ENCODE data around the gene ZMYND10. TPM values are rescaled to one million over a fixed set of nuclear protein-coding genes. Genes with fewer than 3 reads are reported as not detected.

The ZMYND10 gene
- 10 to 100 TPM in 2 of 8 experiments, 1 to 10 TPM in 5, under 1 TPM in 1; 0.76 to 91.1 (median 2.2) TPM for total RNA-seq

- peaks cover 17 to 24% of the 10 kb centered on the region in 2 donors for H3K4me1 ChIP-seq (replicated peaks in 1 of 2)
- in situ Hi-C loops (cut with MboI; ENCODE audit: low pct_unique_long_range_greater_than_20kb in 2 of 9, low sequenced_read_pairs in 9 of 9, unreplicated experiment in 9 of 9): loop anchor here in 3 of 9 experiments (10.0 kb wide), 2 partner anchors 199 to 209 kb away; no protein-coding TSS in a partner anchor
- no peak within 1 kb of the TSS for H3K27ac ChIP-seq
- peak; percentile 11 to 56 (median 22) for ATAC-seq (replicated peaks in 6 of 8)
- peak within 1 kb of the TSS; percentile 11 to 32 (median 27) for H3K4me3 ChIP-seq
- 0 to 57% (median 10%) methylated on average over 1 to 17 of the region's 45 CpGs; no CpG with 5 or more reads in 3 of the 10 experiments for WGBS, 10 experiments
Observed at GRCh38 chr3:50345586-50346234, at the start of gene ZMYND10. Gene ZMYND10, minus strand, starts transcription at chr3:50345732. Its CDS starts 153 bp downstream, at chr3:50345579.

GRCh38 chr3:50393061-50393460 lies 47.5 kb upstream of the ZMYND10 start:
- in situ Hi-C loops (cut with MboI; ENCODE audit: low pct_unique_long_range_greater_than_20kb in 2 of 9, low sequenced_read_pairs in 9 of 9, unreplicated experiment in 9 of 9): no loop called here
- ATAC-seq (replicated peaks in 6 of 8): peak in 2 of 8 experiments; percentile 66 to 74
- peaks cover 8 to 27% of the 10 kb centered on the region in 2 donors for H3K4me1 ChIP-seq (replicated peaks in 1 of 2)
- H3K27ac ChIP-seq: no peak overlapping the region
- H3K4me3 ChIP-seq: no peak overlapping the region
- WGBS, 10 experiments: 60 to 90% (median 68%) methylated on average over 1 to 5 of the region's 5 CpGs; no CpG with 5 or more reads in 6 of the 10 experiments

GRCh38 chr3:50392101-50392715 lies 46.7 kb upstream of the ZMYND10 start:
- peaks cover 8 to 30% of the 10 kb centered on the region in 2 donors for H3K4me1 ChIP-seq (replicated peaks in 1 of 2)
- no peak for ATAC-seq (replicated peaks in 6 of 8)
- in situ Hi-C loops (cut with MboI; ENCODE audit: low pct_unique_long_range_greater_than_20kb in 2 of 9, low sequenced_read_pairs in 9 of 9, unreplicated experiment in 9 of 9): no loop called here
- H3K27ac ChIP-seq: no peak overlapping the region
- WGBS, 10 experiments: 33 to 87% (median 73%) methylated on average over 1 to 4 of the region's 5 CpGs; no CpG with 5 or more reads in 6 of the 10 experiments
- H3K4me3 ChIP-seq: no peak overlapping the region

GRCh38 chr3:50390508-50391224 lies 45.1 kb upstream of the ZMYND10 start:
- Histone ChIP-seq H3K4me3 (no peak overlapping the region), H3K27ac (no peak overlapping the region), H3K4me1 (replicated peaks in 1 of 2) (peaks cover 7 to 26% of the 10 kb centered on the region in 2 donors)
- in situ Hi-C loops (cut with MboI; ENCODE audit: low pct_unique_long_range_greater_than_20kb in 2 of 9, low sequenced_read_pairs in 9 of 9, unreplicated experiment in 9 of 9): no loop called here
- peak in 1 of 8 experiments; percentile 23 for ATAC-seq (replicated peaks in 6 of 8)
- WGBS, 10 experiments: 40 to 100% (median 97%) methylated on average over 1 to 3 of the region's 12 CpGs; no CpG with 5 or more reads in 6 of the 10 experiments

GRCh38 chr3:50389414-50389767 lies 43.9 kb upstream of the ZMYND10 start:
- Histone ChIP-seq H3K4me3 (no peak overlapping the region), H3K4me1 (replicated peaks in 1 of 2) (peaks cover 7 to 26% of the 10 kb centered on the region in 2 donors), H3K27ac (no peak overlapping the region)
- ATAC-seq (replicated peaks in 6 of 8): no peak
- 100% methylated on average over 1 to 2 of the region's 6 CpGs; no CpG with 5 or more reads in 8 of the 10 experiments for WGBS, 10 experiments
- in situ Hi-C loops (cut with MboI; ENCODE audit: low pct_unique_long_range_greater_than_20kb in 2 of 9, low sequenced_read_pairs in 9 of 9, unreplicated experiment in 9 of 9): no loop called here

GRCh38 chr3:50388720-50389413 lies 43.3 kb upstream of the ZMYND10 start:
- Histone ChIP-seq H3K27ac (no peak overlapping the region), H3K4me1 (replicated peaks in 1 of 2) (peaks cover 7 to 26% of the 10 kb centered on the region in 2 donors), H3K4me3 (no peak overlapping the region)
- ATAC-seq (replicated peaks in 6 of 8): peak in 4 of 8 experiments; percentile 4 to 46 (median 20)
- in situ Hi-C loops (cut with MboI; ENCODE audit: low pct_unique_long_range_greater_than_20kb in 2 of 9, low sequenced_read_pairs in 9 of 9, unreplicated experiment in 9 of 9): no loop called here
- WGBS, 10 experiments: 60 to 72% (median 61%) methylated on average over 1 to 11 of the region's 22 CpGs; no CpG with 5 or more reads in 7 of the 10 experiments

GRCh38 chr3:50388016-50388719 lies 42.6 kb upstream of the ZMYND10 start:
- H3K27ac ChIP-seq: no peak overlapping the region
- H3K4me3 ChIP-seq: no peak overlapping the region
- ATAC-seq (replicated peaks in 6 of 8): peak; percentile 19 to 83 (median 78)
- in situ Hi-C loops (cut with MboI; ENCODE audit: low pct_unique_long_range_greater_than_20kb in 2 of 9, low sequenced_read_pairs in 9 of 9, unreplicated experiment in 9 of 9): no loop called here
- H3K4me1 ChIP-seq (replicated peaks in 1 of 2): peaks cover 7 to 26% of the 10 kb centered on the region in 2 donors
- WGBS, 10 experiments: 4 to 84% (median 47%) methylated on average over 3 to 13 of the region's 25 CpGs; no CpG with 5 or more reads in 3 of the 10 experiments

- in situ Hi-C loops (cut with MboI; ENCODE audit: low pct_unique_long_range_greater_than_20kb in 2 of 9, low sequenced_read_pairs in 9 of 9, unreplicated experiment in 9 of 9): no loop called here
- Histone ChIP-seq H3K4me3 (no peak overlapping the region), H3K4me1 (replicated peaks in 1 of 2) (peaks cover 27 to 48% of the 10 kb centered on the region in 2 donors), H3K27ac (no peak overlapping the region)
- ATAC-seq (replicated peaks in 6 of 8): no peak
- WGBS, 10 experiments: 40 to 100% (median 88%) methylated on average over 1 to 11 of the region's 13 CpGs; no CpG with 5 or more reads in 4 of the 10 experiments
Observed at GRCh38 chr3:50385754-50386153, 40.2 kb upstream of the ZMYND10 start.

GRCh38 chr3:50383750-50384149 lies 38.2 kb upstream of the ZMYND10 start:
- WGBS, 10 experiments: 80 to 100% (median 100%) methylated on average over 1 to 2 of the region's 6 CpGs; no CpG with 5 or more reads in 7 of the 10 experiments
- in situ Hi-C loops (cut with MboI; ENCODE audit: low pct_unique_long_range_greater_than_20kb in 2 of 9, low sequenced_read_pairs in 9 of 9, unreplicated experiment in 9 of 9): no loop called here
- H3K27ac ChIP-seq: no peak overlapping the region
- H3K4me3 ChIP-seq: no peak overlapping the region
- peaks cover 37 to 54% of the 10 kb centered on the region in 2 donors for H3K4me1 ChIP-seq (replicated peaks in 1 of 2)
- ATAC-seq (replicated peaks in 6 of 8): no peak

GRCh38 chr3:50382722-50383121 lies 37.2 kb upstream of the ZMYND10 start:
- ATAC-seq (replicated peaks in 6 of 8): peak in 4 of 8 experiments; percentile 7 to 30 (median 13)
- no peak overlapping the region for H3K4me3 ChIP-seq
- peaks cover 30 to 44% of the 10 kb centered on the region in 2 donors for H3K4me1 ChIP-seq (replicated peaks in 1 of 2)
- 40 to 97% (median 76%) methylated on average over 1 to 9 of the region's 12 CpGs; no CpG with 5 or more reads in 5 of the 10 experiments for WGBS, 10 experiments
- in situ Hi-C loops (cut with MboI; ENCODE audit: low pct_unique_long_range_greater_than_20kb in 2 of 9, low sequenced_read_pairs in 9 of 9, unreplicated experiment in 9 of 9): no loop called here
- no peak overlapping the region for H3K27ac ChIP-seq

GRCh38 chr3:50381383-50381782 lies 35.9 kb upstream of the ZMYND10 start:
- WGBS, 10 experiments: no CpG with 5 or more reads among the region's 4 CpGs
- in situ Hi-C loops (cut with MboI; ENCODE audit: low pct_unique_long_range_greater_than_20kb in 2 of 9, low sequenced_read_pairs in 9 of 9, unreplicated experiment in 9 of 9): no loop called here
- Histone ChIP-seq H3K4me3 (no peak overlapping the region), H3K4me1 (replicated peaks in 1 of 2) (peaks cover 30 to 46% of the 10 kb centered on the region in 2 donors), H3K27ac (peak overlapping the region in 1 of 2 donors; percentile 18)
- peak in 5 of 8 experiments; percentile 17 to 38 (median 19) for ATAC-seq (replicated peaks in 6 of 8)

All from motor neuron (in vitro differentiated cells).